ENCODE results near the gene PNPO.
A peak's percentile ranks its signal among the peaks of the same experiment; 100 is the strongest.

PNPO gene

GRCh38 chr17:47956791-47957590, 15.6 kb downstream of the PNPO start:
- Histone ChIP-seq H3K27ac (ENCODE audit: low read length) (peak overlapping the region; percentile 61; the same call in 1 of the 2 replicates), H4K20me1 (ENCODE audit: insufficient read depth, low read length) (no peaks in the 10 kb centered on the region), H3K36me3 (replicated peaks; ENCODE audit: insufficient read depth, low read length) (no peaks in the 10 kb centered on the region), H3K27me3 (replicated peaks; ENCODE audit: insufficient read depth, low read length) (no peaks in the 10 kb centered on the region), H3K9me3 (replicated peaks; ENCODE audit: insufficient read depth, low read length) (no peaks in the 10 kb centered on the region), H3F3A (ENCODE audit: insufficient read depth, low read length) (no peaks in the 10 kb centered on the region), H2AFZ (ENCODE audit: low read length) (peak overlapping the region; percentile 32; the same call in 1 of the 2 replicates), H3K79me2 (ENCODE audit: low read length) (no peaks in the 10 kb centered on the region), H3K9ac (ENCODE audit: low read length) (peak overlapping the region; percentile 20; the same call in 1 of the 2 replicates), H3K4me3 (ENCODE audit: low read length) (0 out of 2 replicates have a peak overlapping the region, but pooled peaks have one; percentile 7), H3K9me2 (replicated peaks; ENCODE audit: insufficient read depth, low read length) (no peaks in the 10 kb centered on the region), H3K4me1 (ENCODE audit: low read length) (peaks cover 20% of the 10 kb centered on the region), H3K4me2 (ENCODE audit: low read depth, low read length) (peak overlapping the region; percentile 62)
- DNase-seq: no peak
- TF ChIP-seq EZH2 (optimal IDR thresholded peaks at IDR 0.05; ENCODE audit: low read depth, low read length) (no peak), EZH2phosphoT487 (IDR thresholded peaks at IDR 0.05; ENCODE audit: low read length) (no peak), CTCF (IDR thresholded peaks at IDR 0.05; ENCODE audit: low read length) (no peak)

GRCh38 chr17:47957591-47958490, 16.5 kb downstream of the PNPO start, which contains the start of gene PRR15L:
PRR15L (minus strand) TSS chr17:47957883; CDS start chr17:47953234, 4,649 bp downstream.
- peaks cover 20% of the 10 kb centered on the region for H3K4me1 ChIP-seq (ENCODE audit: low read length)
- peak within 1 kb of the TSS; percentile 61; the same call in 1 of the 2 replicates for H3K27ac ChIP-seq (ENCODE audit: low read length)
- no peaks in the 10 kb centered on the region for H3K9me3 ChIP-seq (replicated peaks; ENCODE audit: insufficient read depth, low read length)
- H3F3A ChIP-seq (ENCODE audit: insufficient read depth, low read length): no peaks in the 10 kb centered on the region
- DNase-seq: peak; percentile 73
- peak within 1 kb of the TSS; percentile 32; the same call in 1 of the 2 replicates for H2AFZ ChIP-seq (ENCODE audit: low read length)
- H3K36me3 ChIP-seq (replicated peaks; ENCODE audit: insufficient read depth, low read length): no peaks in the 10 kb centered on the region
- H4K20me1 ChIP-seq (ENCODE audit: insufficient read depth, low read length): no peaks in the 10 kb centered on the region
- H3K9ac ChIP-seq (ENCODE audit: low read length): peak within 1 kb of the TSS; percentile 20; the same call in 1 of the 2 replicates
- H3K79me2 ChIP-seq (ENCODE audit: low read length): no peaks in the 10 kb centered on the region
- 0 out of 2 replicates have a peak within 1 kb of the TSS, but pooled peaks have one; percentile 7 for H3K4me3 ChIP-seq (ENCODE audit: low read length)
- TF ChIP-seq CTCF (IDR thresholded peaks at IDR 0.05; ENCODE audit: low read length): no peak
- no peak for TF ChIP-seq EZH2phosphoT487 (IDR thresholded peaks at IDR 0.05; ENCODE audit: low read length)
- TF ChIP-seq EZH2 (optimal IDR thresholded peaks at IDR 0.05; ENCODE audit: low read depth, low read length): no peak
- H3K4me2 ChIP-seq (ENCODE audit: low read depth, low read length): peak within 1 kb of the TSS; percentile 62
- no peaks in the 10 kb centered on the region for H3K9me2 ChIP-seq (replicated peaks; ENCODE audit: insufficient read depth, low read length)
- H3K27me3 ChIP-seq (replicated peaks; ENCODE audit: insufficient read depth, low read length): no peaks in the 10 kb centered on the region

GRCh38 chr17:47959825-47960655, 18.7 kb downstream of the PNPO start:
- Histone ChIP-seq H3K9me2 (replicated peaks; ENCODE audit: insufficient read depth, low read length) (no peaks in the 10 kb centered on the region), H3K9me3 (replicated peaks; ENCODE audit: insufficient read depth, low read length) (no peaks in the 10 kb centered on the region), H3K27me3 (replicated peaks; ENCODE audit: insufficient read depth, low read length) (no peaks in the 10 kb centered on the region), H3K4me2 (ENCODE audit: low read depth, low read length) (no peak overlapping the region), H3F3A (ENCODE audit: insufficient read depth, low read length) (no peaks in the 10 kb centered on the region), H3K36me3 (replicated peaks; ENCODE audit: insufficient read depth, low read length) (no peaks in the 10 kb centered on the region), H3K27ac (ENCODE audit: low read length) (no peak overlapping the region), H3K4me1 (ENCODE audit: low read length) (peaks cover 20% of the 10 kb centered on the region), H3K4me3 (ENCODE audit: low read length) (no peak overlapping the region), H2AFZ (ENCODE audit: low read length) (no peak overlapping the region), H4K20me1 (ENCODE audit: insufficient read depth, low read length) (no peaks in the 10 kb centered on the region), H3K9ac (ENCODE audit: low read length) (no peak overlapping the region), H3K79me2 (ENCODE audit: low read length) (no peaks in the 10 kb centered on the region)
- TF ChIP-seq EZH2 (optimal IDR thresholded peaks at IDR 0.05; ENCODE audit: low read depth, low read length): no peak
- no peak for TF ChIP-seq CTCF (IDR thresholded peaks at IDR 0.05; ENCODE audit: low read length)
- no peak for TF ChIP-seq EZH2phosphoT487 (IDR thresholded peaks at IDR 0.05; ENCODE audit: low read length)
- DNase-seq: no peak
